IMR-90 (cell line): ENCODE measurements around the gene ITK. TPM values are rescaled to one million over a fixed set of nuclear protein-coding genes. Genes with fewer than 3 reads are reported as not detected.

Source experiments
- ATAC-seq: fragments of 200-7000 bp; cut with Tn5 transposase; 2 replicates; pipeline ENCODE4 v1.9.1; 2020; ENCODE audit warnings: low read depth, mild to moderate bottlenecking, moderate library complexity
- BruUV-seq: library from RNA; stranded (reverse); fragments of 400-500 nt; replicated peaks from 2 replicates; lab custom pipeline; 2021; lab: Mats Ljungman, UMichigan
- CTCF ChIA-PET: fragments of 300-600 bp; formaldehyde crosslinking; extraction: SDS; loops from one replicate; lab custom pipeline; 2021; ENCODE audit warnings: antibody characterized with exemption; lab: Yijun Ruan, JAX
- POLR2A ChIA-PET: fragments of 300-600 bp; sonication (Branson Sonifier 250); formaldehyde crosslinking; loops from one replicate; lab custom pipeline; 2022; ENCODE audit warnings: antibody characterized with exemption; ENCODE audit not compliant: unreplicated experiment; lab: Charles Lee
- DNase-seq: peaks from one replicate; pipeline ENCODE4 v3.0.0; 2013
- H2AFZ ChIP-seq: replicated peaks from 2 replicates; pipeline ENCODE3; 2013; ENCODE audit warnings: low read length, mild to moderate bottlenecking; ENCODE audit not compliant: poor library complexity
- H2AK5ac ChIP-seq: 2 replicates; pipeline ENCODE4 v1.6.1; 2013; ENCODE audit warnings: low read depth, low read length, inconsistent platforms
- H2AK9ac ChIP-seq: replicated peaks from 2 replicates; pipeline ENCODE3; 2013; ENCODE audit warnings: mild to moderate bottlenecking, low read depth, low read length, moderate library complexity; ENCODE audit not compliant: poor library complexity
- H2BK120ac ChIP-seq: 2 replicates; pipeline ENCODE4 v1.6.1; 2013; ENCODE audit warnings: low read depth, low read length, inconsistent platforms
- H2BK15ac ChIP-seq: 3 replicates; pipeline ENCODE4 v1.6.1; 2013; ENCODE audit warnings: low read depth, low read length, inconsistent platforms
- H2BK20ac ChIP-seq: 2 replicates; pipeline ENCODE4 v1.6.1; 2013; ENCODE audit warnings: low read depth, mild to moderate bottlenecking, inconsistent platforms, low read length, moderate library complexity
- H2BK5ac ChIP-seq: 2 replicates; pipeline ENCODE4 v1.6.1; 2013; ENCODE audit warnings: mild to moderate bottlenecking, low read depth, low read length, inconsistent platforms; ENCODE audit not compliant: poor library complexity, severe bottlenecking
- H3K14ac ChIP-seq: replicated peaks from 2 replicates; pipeline ENCODE4 v1.6.1; 2013; ENCODE audit warnings: low read depth, low read length, inconsistent platforms
- H3K18ac ChIP-seq: 2 replicates; pipeline ENCODE4 v1.6.1; 2013; ENCODE audit warnings: low read depth, low read length, control low read depth
- H3K23ac ChIP-seq: 2 replicates; pipeline ENCODE4 v1.6.1; 2013; ENCODE audit warnings: low read depth, low read length, inconsistent platforms
- H3K27ac ChIP-seq: 2 replicates; pipeline ENCODE4 v1.5.1; 2013; ENCODE audit warnings: mild to moderate bottlenecking, control low read depth, low read length; ENCODE audit not compliant: insufficient read depth
- H3K27me3 ChIP-seq: 2 replicates; pipeline ENCODE4 v1.6.1; 2013; ENCODE audit warnings: low read length; ENCODE audit not compliant: control insufficient read depth, insufficient read depth
- H3K36me3 ChIP-seq: 2 replicates; pipeline ENCODE4 v1.6.1; 2013; ENCODE audit warnings: low read length, mixed read lengths; ENCODE audit not compliant: control insufficient read depth, insufficient read depth
- H3K4ac ChIP-seq: 2 replicates; pipeline ENCODE4 v1.6.1; 2013; ENCODE audit warnings: low read depth, low read length, inconsistent platforms
- H3K4me1 ChIP-seq: 2 replicates; pipeline ENCODE4 v1.6.1; 2013; ENCODE audit warnings: low read length, mixed read lengths; ENCODE audit not compliant: control insufficient read depth, insufficient read depth
- H3K4me2 ChIP-seq: 2 replicates; pipeline ENCODE4 v1.6.1; 2013; ENCODE audit warnings: low read depth, mild to moderate bottlenecking, control low read depth, low read length, moderate library complexity
- H3K4me3 ChIP-seq: 2 replicates; pipeline ENCODE4 v1.5.1; 2013; ENCODE audit warnings: low read depth, mild to moderate bottlenecking, control low read depth, low read length, moderate library complexity; ENCODE audit not compliant: insufficient read depth
- H3K56ac ChIP-seq: 2 replicates; pipeline ENCODE4 v1.6.1; 2013; ENCODE audit warnings: low read length, inconsistent platforms; ENCODE audit not compliant: insufficient read depth; ENCODE audit errors: extremely low read depth
- H3K79me1 ChIP-seq, 2 experiments: 2 replicates each; pipeline ENCODE4 v1.6.1; 2013; ENCODE audit warnings: low read length in 2 of 2, inconsistent platforms in 1 of 2, low read depth in 1 of 2
- H3K9ac ChIP-seq: 2 replicates; pipeline ENCODE4 v1.6.1; 2013; ENCODE audit warnings: low read depth, low read length, control low read depth
- H3K9me1 ChIP-seq: 2 replicates; pipeline ENCODE4 v1.6.1; 2013; ENCODE audit warnings: low read length, inconsistent platforms; ENCODE audit not compliant: insufficient read depth
- H3K9me3 ChIP-seq: 2 replicates; pipeline ENCODE4 v1.6.1; 2013; ENCODE audit warnings: low read length; ENCODE audit not compliant: control insufficient read depth, insufficient read depth
- H4K20me1 ChIP-seq: 2 replicates; pipeline ENCODE4 v1.6.1; 2013; ENCODE audit warnings: low read length, inconsistent platforms; ENCODE audit not compliant: insufficient read depth
- H4K5ac ChIP-seq: 2 replicates; pipeline ENCODE4 v1.6.1; 2013; ENCODE audit warnings: mild to moderate bottlenecking, low read depth, low read length, control low read depth
- H4K8ac ChIP-seq, 2 experiments: 2 replicates each; pipeline ENCODE4 v1.6.1; 2013; ENCODE audit warnings: low read depth in 2 of 2, low read length in 2 of 2, control low read depth in 1 of 2, inconsistent platforms in 1 of 2
- H4K91ac ChIP-seq: 2 replicates; pipeline ENCODE4 v1.6.1; 2013; ENCODE audit warnings: low read depth, low read length, inconsistent platforms; ENCODE audit not compliant: insufficient read depth
- BHLHE40 ChIP-seq: fragments of 150-350 bp; IDR thresholded peaks from 2 replicates; pipeline ENCODE4 v1.6.1; 2016; ENCODE audit warnings: mild to moderate bottlenecking, low read depth, low read length
- CHD1 ChIP-seq: IDR thresholded peaks from 2 replicates; pipeline ENCODE4 v1.6.1; 2012; ENCODE audit warnings: low read depth, low read length, improper control_type of control experiment
- CTCF ChIP-seq: conservative IDR thresholded peaks from 2 replicates; pipeline ENCODE4 v1.5.1; 2012; ENCODE audit warnings: mild to moderate bottlenecking, low read depth, low read length, improper control_type of control experiment
- ELK1 ChIP-seq: fragments of 150-350 bp; IDR thresholded peaks from 2 replicates; pipeline ENCODE4 v1.6.1; 2016; ENCODE audit warnings: low read depth, mild to moderate bottlenecking, low read length, moderate library complexity, borderline replicate concordance
- FOS ChIP-seq: fragments of 150-350 bp; IDR thresholded peaks from 2 replicates; pipeline ENCODE4 v1.6.1; 2016; ENCODE audit warnings: low read depth, low read length
- MAZ ChIP-seq: IDR thresholded peaks from 2 replicates; pipeline ENCODE4 v1.6.1; 2012; ENCODE audit warnings: low read depth, mild to moderate bottlenecking, low read length, improper control_type of control experiment, moderate library complexity, borderline replicate concordance
- MXI1 ChIP-seq: IDR thresholded peaks from 2 replicates; pipeline ENCODE4 v1.6.1; 2012; ENCODE audit warnings: low read depth, mild to moderate bottlenecking, low read length, moderate library complexity, borderline replicate concordance
- NFE2L2 ChIP-seq: fragments of 150-350 bp; IDR thresholded peaks from 2 replicates; pipeline ENCODE4 v1.6.1; 2016; ENCODE audit warnings: low read depth, mild to moderate bottlenecking, low read length
- POLR2A ChIP-seq: IDR thresholded peaks from 2 replicates; pipeline ENCODE4 v1.6.1; 2012; ENCODE audit warnings: mild to moderate bottlenecking, low read depth, low read length
- RCOR1 ChIP-seq: IDR thresholded peaks from 2 replicates; pipeline ENCODE4 v1.6.1; 2012; ENCODE audit warnings: mild to moderate bottlenecking, low read length, improper control_type of control experiment; ENCODE audit not compliant: insufficient replicate concordance
- RFX5 ChIP-seq: IDR thresholded peaks from 2 replicates; pipeline ENCODE4 v1.8.0; 2012; ENCODE audit warnings: low read depth, mild to moderate bottlenecking, low read length, moderate library complexity
- USF2 ChIP-seq: fragments of 150-350 bp; IDR thresholded peaks from 2 replicates; pipeline ENCODE4 v1.6.1; 2017; ENCODE audit warnings: mild to moderate bottlenecking, antibody characterized with exemption, low read length, low read depth
- WGBS, 2 experiments: methylation state at CpG; one replicate each; pipeline versions ENCODE4 v1.1.5 to v1.1.7; 2013; ENCODE audit warnings: missing lambda C conversion rate in 2 of 2; ENCODE audit not compliant: insufficient read length in 1 of 2; ENCODE audit errors: extremely low coverage in 2 of 2; 5-methylcytosine and 5-hydroxymethylcytosine counted together
- dilution Hi-C: fragments of 300-500 bp; cut with HindIII; formaldehyde crosslinking; loops from one replicate; pipeline ENCODE4 v1.14.3; 2018; ENCODE audit warnings: low sequenced_read_pairs; ENCODE audit not compliant: unreplicated experiment
- in situ Hi-C: fragments of 300-500 bp; cut with MboI; formaldehyde crosslinking; loops from 3 replicates; pipeline ENCODE4 v1.14.3; 2019; ENCODE audit warnings: low sequenced_read_pairs, inconsistent platforms, mixed read lengths
- intact Hi-C: fragments of 100-400 bp; cut with micrococcal nuclease; formaldehyde crosslinking; loops from 2 replicates; pipeline ENCODE4 v1.10.0; 2022
- polyA plus RNA-seq, 3 experiments: library from polyadenylated mRNA; depleted of rRNA; stranded (reverse); fragments of >200 nt; gene quantifications; 2 replicates each; pipeline ENCODE4 v1.2.3, GENCODE V29; 2012; ENCODE audit warnings: low replicate concordance in 1 of 3
- total RNA-seq: library from RNA; depleted of rRNA; stranded (reverse); fragments of >200 nt; gene quantifications from 2 replicates; pipeline ENCODE4 v1.2.3, GENCODE V29; 2012

ITK gene
- total and polyA plus RNA-seq, 2 of the 4 experiments (the other 2 are of a cell fraction): not detected

- POLR2A ChIA-PET: no interaction called here
- no peaks in the 10 kb centered on the region for H3K79me1 ChIP-seq
Measured at GRCh38 chr5:157295247-157295646, 114.6 kb downstream of the ITK start.

More at GRCh38 chr5:157295247-157295646, 114.6 kb downstream of the ITK start:
- intact Hi-C loops: no loop called here
- H3K27me3 ChIP-seq: no peaks in the 10 kb centered on the region
- CTCF ChIA-PET: no interaction called here
- no peak overlapping the region for H2BK20ac ChIP-seq
- no peak overlapping the region for H3K9ac ChIP-seq
- in situ Hi-C loops: no loop called here
- H3K14ac ChIP-seq: no peak overlapping the region
- WGBS, 2 experiments: no CpG with 5 or more reads among the region's 1 CpG
- peaks cover 4% of the 10 kb centered on the region; the same call in 1 of the 2 replicates for H3K4me1 ChIP-seq
- H4K5ac ChIP-seq: no peak overlapping the region
- no peak overlapping the region for H3K27ac ChIP-seq
- H3K23ac ChIP-seq: no peak overlapping the region
- ATAC-seq (no peak), DNase-seq (no peak)
- no peak overlapping the region for H2BK5ac ChIP-seq
- no peak overlapping the region for H2AK5ac ChIP-seq
- no peak overlapping the region for H4K91ac ChIP-seq
- no peak overlapping the region for H2BK15ac ChIP-seq
- H3K4me3 ChIP-seq: no peak overlapping the region
- no peak overlapping the region for H2AFZ ChIP-seq
- no peak overlapping the region for H2AK9ac ChIP-seq
- H3K36me3 ChIP-seq: no peaks in the 10 kb centered on the region
- no peak overlapping the region for H4K8ac ChIP-seq
- no peak overlapping the region for H3K18ac ChIP-seq
- BruUV-seq: no TSS peak
- peaks cover 7% of the 10 kb centered on the region; the same call in 1 of the 2 replicates for H3K9me1 ChIP-seq
- dilution Hi-C loops: no loop called here
- no peaks in the 10 kb centered on the region for H4K20me1 ChIP-seq
- H3K4me2 ChIP-seq: no peak overlapping the region
- no peaks in the 10 kb centered on the region for H3K9me3 ChIP-seq
- no peak overlapping the region for H3K56ac ChIP-seq
- no peak overlapping the region for H3K4ac ChIP-seq
- no peak overlapping the region for H2BK120ac ChIP-seq
- TF ChIP-seq BHLHE40: no peak
- no peak for TF ChIP-seq USF2
- no peak for TF ChIP-seq RFX5
- no peak for TF ChIP-seq MAZ
- TF ChIP-seq CHD1: no peak
- no peak for TF ChIP-seq NFE2L2
- TF ChIP-seq FOS: no peak
- TF ChIP-seq CTCF: no peak
- no peak for TF ChIP-seq ELK1
- no peak for TF ChIP-seq RCOR1
- no peak for TF ChIP-seq POLR2A
- no peak for TF ChIP-seq MXI1
